ENCODE data around the gene PRRT4. TPM values are rescaled to one million over a fixed set of nuclear protein-coding genes. Genes with fewer than 3 reads are reported as not detected.

The PRRT4 gene
- total and polyA plus RNA-seq, 9 of the 15 experiments (the other 6 are each of a cell fraction or from before 2014, with no cell fraction given): not detected

DNA sequence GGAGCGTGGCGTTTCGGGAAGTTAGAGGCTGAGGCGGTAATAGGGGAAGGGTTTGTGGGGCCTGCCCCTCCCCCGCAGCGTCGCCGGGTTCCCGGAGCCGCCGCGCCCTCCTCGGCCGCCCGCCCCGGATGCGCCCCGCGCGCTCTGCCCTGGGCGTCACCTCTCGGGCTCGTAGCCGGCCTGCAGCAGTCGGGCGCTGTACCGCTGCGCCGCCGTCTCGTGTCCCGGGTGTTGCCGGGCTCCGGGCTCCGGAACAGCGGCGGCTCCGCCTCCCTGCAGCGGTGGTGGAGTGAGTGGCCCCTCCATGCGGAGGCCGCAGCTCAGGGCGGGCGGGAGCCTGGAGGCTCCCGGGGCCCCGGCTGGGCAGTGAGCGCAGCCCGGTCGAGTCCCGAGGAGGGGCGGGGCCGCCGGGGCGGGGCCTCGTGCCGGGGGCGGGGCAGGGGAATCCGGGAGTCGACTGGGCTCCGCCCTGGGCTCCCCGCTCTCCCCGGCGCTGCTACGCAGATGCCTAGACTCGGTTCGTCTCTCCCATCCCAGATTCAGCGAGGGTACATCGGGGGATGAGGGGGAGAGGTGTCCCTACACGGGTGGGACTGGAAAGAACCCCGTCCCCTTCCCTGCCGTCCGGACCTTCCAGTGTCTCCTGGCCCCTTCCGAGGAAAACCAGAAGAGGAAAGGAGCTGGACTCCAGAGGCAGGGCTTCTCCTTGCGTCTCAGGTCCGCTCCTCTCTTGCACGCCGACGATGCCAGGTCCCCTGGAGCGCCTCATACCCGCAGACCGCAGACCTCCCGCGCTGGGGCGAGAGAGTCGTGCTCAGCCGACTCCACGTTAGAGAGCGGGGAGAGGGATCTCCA, 48.3 kb upstream of the PRRT4 start, which contains the start of gene IMPDH1 (continued):
- TF ChIP-seq, protein P1, sequence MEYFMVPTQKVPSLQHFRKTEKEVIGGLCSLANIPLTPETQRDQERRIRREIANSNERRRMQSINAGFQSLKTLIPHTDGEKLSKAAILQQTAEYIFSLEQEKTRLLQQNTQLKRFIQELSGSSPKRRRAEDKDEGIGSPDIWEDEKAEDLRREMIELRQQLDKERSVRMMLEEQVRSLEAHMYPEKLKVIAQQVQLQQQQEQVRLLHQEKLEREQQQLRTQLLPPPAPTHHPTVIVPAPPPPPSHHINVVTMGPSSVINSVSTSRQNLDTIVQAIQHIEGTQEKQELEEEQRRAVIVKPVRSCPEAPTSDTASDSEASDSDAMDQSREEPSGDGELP (CRISPR knock-in tag; IDR thresholded peaks at IDR 0.05; ENCODE audit: borderline replicate concordance): peak; percentile 10; the same call in 1 of the 2 replicates
- TF ChIP-seq ZBTB33 (CRISPR knock-in tag; IDR thresholded peaks at IDR 0.05) (no peak), ZBTB34 (CRISPR knock-in tag; IDR thresholded peaks at IDR 0.05) (no peak), SRSF9 (IDR thresholded peaks at IDR 0.05; ENCODE audit: borderline replicate concordance, low read depth, low read length) (no peak), RAD21 (CRISPR knock-in tag; conservative IDR thresholded peaks at IDR 0.05 in 1 of 2, IDR thresholded peaks at IDR 0.05 in 1 of 2) (peak in 1 of 2 experiments; percentile 2; a peak in 1 of 4 replicates), TCF7L2 (IDR thresholded peaks at IDR 0.05; ENCODE audit: low read depth, low read length) (no peak), SUPT5H (IDR thresholded peaks at IDR 0.05) (peak; percentile 66), PCBP2 (IDR thresholded peaks at IDR 0.05; ENCODE audit: low read depth, low read length, poor library complexity, severe bottlenecking) (no peak), FOS (IDR thresholded peaks at IDR 0.05; ENCODE audit: extremely low read depth, insufficient read length) (no peak), CREM (IDR thresholded peaks at IDR 0.05; ENCODE audit: low read depth) (peak; percentile 64; the same call in 1 of the 2 replicates), ZNF586 (CRISPR knock-in tag; conservative IDR thresholded peaks at IDR 0.05) (no peak), THRAP3 (IDR thresholded peaks at IDR 0.05; ENCODE audit: borderline replicate concordance) (no peak), SREBF2 (CRISPR knock-in tag; IDR thresholded peaks at IDR 0.05) (no peak), ATF7 (IDR thresholded peaks at IDR 0.05) (peak; percentile 81), HDAC1 (IDR thresholded peaks at IDR 0.05) (peak in 1 of 2 experiments; percentile 52; a peak in 2 of 4 replicates), ZNF354B (CRISPR knock-in tag; IDR thresholded peaks at IDR 0.05) (no peak), ZNF707 (CRISPR knock-in tag; conservative IDR thresholded peaks at IDR 0.05) (no peak), FOSL1 (tag; conservative IDR thresholded peaks at IDR 0.05) (peak; percentile 36; the same call in 1 of the 2 replicates), SMC3 (conservative IDR thresholded peaks at IDR 0.05; ENCODE audit: insufficient read depth, low read depth, low read length) (no peak), CHD1 (IDR thresholded peaks at IDR 0.05; ENCODE audit: low read length) (peak; percentile 80)

All from K562 (cell line).